Activated naive CD4-positive, alpha-beta T cell treated with anti-CD3 and anti-CD28 coated beads, Interleukin-2, amount 50 U/mL, for 24 hours (primary cell): ENCODE results near the gene CLIC5.

Experiments used
- H3K27ac Mint-ChIP-seq: one replicate; pipeline ENCODE4 v1.8.0; 2021; ENCODE audit warnings: mild to moderate bottlenecking, mixed read lengths
- H3K27me3 Mint-ChIP-seq: one replicate; pipeline ENCODE4 v1.8.0; 2021; ENCODE audit warnings: mixed read lengths
- H3K36me3 Mint-ChIP-seq: one replicate; pipeline ENCODE4 v1.8.0; 2021; ENCODE audit warnings: mixed read lengths
- H3K4me1 Mint-ChIP-seq: one replicate; pipeline ENCODE4 v1.8.0; 2021; ENCODE audit warnings: mixed read lengths
- H3K4me3 Mint-ChIP-seq: one replicate; pipeline ENCODE4 v1.8.0; 2021; ENCODE audit warnings: mild to moderate bottlenecking, mixed read lengths
- H3K9me3 Mint-ChIP-seq: one replicate; pipeline ENCODE4 v1.8.0; 2021; ENCODE audit warnings: mixed read lengths

CLIC5 gene

DNA sequence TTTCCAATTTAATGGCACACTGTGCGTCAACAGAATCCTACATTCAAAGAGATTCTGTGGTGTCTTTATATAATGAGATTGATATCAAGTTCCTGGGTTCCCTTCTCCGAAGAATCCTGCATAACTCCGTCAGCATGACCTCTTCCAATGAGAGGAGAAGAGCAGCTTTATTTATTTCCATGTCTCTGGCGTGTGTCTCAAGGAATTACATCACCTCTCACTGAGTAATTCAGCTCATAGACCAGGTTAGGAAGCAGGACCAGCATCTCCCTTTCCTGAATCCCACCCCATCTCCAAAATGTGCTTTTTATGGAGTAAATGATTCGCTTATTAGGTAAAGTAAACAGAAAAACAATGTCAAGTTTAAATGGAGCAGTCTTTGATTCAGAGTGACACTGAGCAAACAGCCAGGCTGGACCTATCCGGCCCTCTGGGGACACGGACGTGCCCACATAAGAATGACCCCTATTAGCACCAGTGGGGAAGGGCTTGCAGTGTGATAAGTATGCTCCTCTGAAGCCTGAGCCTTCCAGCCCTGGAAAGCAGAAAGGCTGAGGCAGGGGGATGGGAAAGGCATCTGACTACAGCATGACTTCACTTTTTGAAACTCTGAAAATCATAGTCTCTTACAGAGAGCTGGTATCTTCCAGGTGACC is 165.2 kb downstream of the CLIC5 start:
- Mint-ChIP-seq H3K4me1 (no peaks in the 10 kb centered on the region), H3K9me3 (no peaks in the 10 kb centered on the region), H3K4me3 (no peak overlapping the region), H3K36me3 (no peaks in the 10 kb centered on the region), H3K27ac (no peak overlapping the region), H3K27me3 (peaks cover 4% of the 10 kb centered on the region)

DNA sequence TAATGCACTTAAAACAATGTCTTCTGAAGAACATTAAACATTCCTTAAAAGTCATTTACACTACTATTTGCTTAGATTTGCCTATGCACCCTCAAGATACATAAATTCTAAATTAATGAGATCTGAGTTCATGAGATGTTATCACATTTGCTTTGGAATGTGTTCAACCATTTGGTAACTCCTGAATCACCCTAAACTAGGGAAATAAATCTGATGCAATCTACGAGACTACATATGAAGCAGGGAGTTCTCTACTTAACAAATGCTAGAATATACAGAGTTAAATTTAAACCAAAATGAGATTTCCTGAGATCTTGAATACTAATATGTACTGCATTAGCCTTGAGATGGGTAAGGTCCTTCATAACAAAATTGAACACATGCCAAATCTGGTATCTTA is 170.1 kb downstream of the CLIC5 start:
- Mint-ChIP-seq H3K27me3 (peaks cover 1% of the 10 kb centered on the region), H3K27ac (no peak overlapping the region), H3K4me3 (no peak overlapping the region), H3K36me3 (no peaks in the 10 kb centered on the region), H3K9me3 (no peaks in the 10 kb centered on the region), H3K4me1 (no peaks in the 10 kb centered on the region)

DNA sequence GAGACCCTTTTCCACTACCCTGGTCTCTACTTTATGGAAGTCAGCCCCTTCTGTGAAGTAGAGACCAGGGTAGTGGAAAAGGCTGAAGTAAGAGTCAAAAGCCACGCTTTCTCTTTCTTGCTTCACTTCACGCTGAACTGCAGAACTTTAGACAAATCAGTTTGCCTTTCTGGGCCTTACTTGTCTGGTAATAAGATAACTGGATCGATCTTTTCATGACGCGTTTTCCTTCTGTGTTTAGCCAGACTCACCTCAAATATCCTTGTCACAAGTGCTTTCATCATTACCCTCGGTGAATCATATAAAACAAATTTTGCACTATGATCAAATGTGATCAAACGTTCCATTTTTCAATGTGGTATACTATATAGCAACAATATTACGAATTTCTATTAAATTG is 170.7 kb downstream of the CLIC5 start:
- Mint-ChIP-seq H3K4me1 (no peaks in the 10 kb centered on the region), H3K27ac (no peak overlapping the region), H3K27me3 (peaks cover 1% of the 10 kb centered on the region), H3K36me3 (no peaks in the 10 kb centered on the region), H3K9me3 (no peaks in the 10 kb centered on the region), H3K4me3 (no peak overlapping the region)

DNA sequence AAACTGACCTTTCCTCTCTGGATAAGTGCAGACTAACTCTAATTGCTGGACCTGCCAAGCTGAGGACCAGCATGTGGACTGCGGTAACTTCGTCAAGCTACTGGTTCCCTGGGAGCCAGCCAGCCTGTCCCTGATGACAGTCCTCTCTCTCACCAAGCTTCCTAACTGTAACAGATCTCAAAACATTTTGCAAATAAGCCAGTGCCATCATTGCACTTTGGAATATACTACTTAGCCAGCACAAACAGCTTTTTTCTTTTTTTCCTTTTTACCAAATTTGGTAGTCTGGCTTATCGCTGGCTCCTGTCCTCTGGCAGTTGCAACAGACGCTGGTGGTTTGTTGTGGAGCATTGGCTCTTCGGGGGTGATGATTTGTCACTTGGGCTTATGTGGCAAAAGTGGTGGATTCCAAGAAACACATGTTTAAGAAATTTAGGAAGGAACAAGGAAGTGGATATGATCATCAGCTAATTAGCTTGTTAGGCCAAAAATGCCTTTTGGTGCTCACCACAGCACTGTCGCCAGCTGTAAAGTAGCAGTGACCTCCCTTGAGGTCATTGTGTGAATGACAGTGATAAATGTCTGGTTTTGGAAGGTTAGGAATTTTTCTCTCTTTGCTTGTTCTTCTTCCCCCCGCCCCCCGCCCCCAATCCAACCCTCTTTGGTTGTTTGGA is 171.7 kb downstream of the CLIC5 start:
- Mint-ChIP-seq H3K4me3 (no peak overlapping the region), H3K9me3 (no peaks in the 10 kb centered on the region), H3K27me3 (no peaks in the 10 kb centered on the region), H3K27ac (no peak overlapping the region), H3K4me1 (no peaks in the 10 kb centered on the region), H3K36me3 (no peaks in the 10 kb centered on the region)

DNA sequence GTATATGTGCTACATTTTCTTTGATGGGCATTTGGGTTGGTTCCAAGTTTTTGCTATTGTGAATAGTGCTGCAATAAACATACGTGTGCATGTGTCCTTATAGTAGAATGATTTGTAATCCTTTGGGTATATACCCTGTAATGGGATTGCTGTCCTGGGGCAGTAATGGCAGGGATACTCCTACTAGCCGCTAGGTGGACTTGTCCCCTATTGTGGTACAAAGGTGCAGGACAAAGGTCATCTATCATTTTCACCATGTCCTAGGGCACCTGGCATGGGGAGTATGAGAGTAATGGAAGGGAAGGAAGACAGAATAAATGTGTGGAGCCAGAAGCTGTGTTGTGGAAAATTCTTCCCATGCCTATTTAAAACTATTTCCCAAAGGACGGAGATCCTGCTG is 174.6 kb downstream of the CLIC5 start:
- H3K36me3 Mint-ChIP-seq: no peaks in the 10 kb centered on the region
- H3K27ac Mint-ChIP-seq: no peak overlapping the region
- no peaks in the 10 kb centered on the region for H3K9me3 Mint-ChIP-seq
- H3K27me3 Mint-ChIP-seq: no peaks in the 10 kb centered on the region
- peaks cover 16% of the 10 kb centered on the region for H3K4me1 Mint-ChIP-seq
- no peak overlapping the region for H3K4me3 Mint-ChIP-seq

DNA sequence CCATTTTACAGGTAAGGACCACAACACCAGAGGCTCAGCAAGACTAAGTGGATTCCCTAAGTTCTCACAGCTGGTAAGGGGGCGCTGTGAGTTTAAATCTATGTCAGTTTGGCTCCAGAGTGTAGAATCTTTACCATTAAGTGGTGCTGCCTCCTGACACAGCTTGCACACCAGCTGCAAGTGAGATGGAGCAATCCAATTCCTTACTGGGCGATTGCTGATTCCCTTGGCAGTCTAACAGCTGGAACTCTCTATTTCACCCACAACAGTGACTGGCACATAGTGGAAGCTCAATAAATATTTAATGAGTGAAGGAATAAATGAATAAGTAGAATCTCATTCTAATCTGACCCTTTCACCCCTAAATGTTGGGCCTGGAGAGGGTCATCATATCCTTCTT is 176.7 kb downstream of the CLIC5 start:
- H3K4me3 Mint-ChIP-seq: no peak overlapping the region
- peaks cover 16% of the 10 kb centered on the region for H3K4me1 Mint-ChIP-seq
- no peak overlapping the region for H3K27ac Mint-ChIP-seq
- no peaks in the 10 kb centered on the region for H3K36me3 Mint-ChIP-seq
- no peaks in the 10 kb centered on the region for H3K9me3 Mint-ChIP-seq
- no peaks in the 10 kb centered on the region for H3K27me3 Mint-ChIP-seq

DNA sequence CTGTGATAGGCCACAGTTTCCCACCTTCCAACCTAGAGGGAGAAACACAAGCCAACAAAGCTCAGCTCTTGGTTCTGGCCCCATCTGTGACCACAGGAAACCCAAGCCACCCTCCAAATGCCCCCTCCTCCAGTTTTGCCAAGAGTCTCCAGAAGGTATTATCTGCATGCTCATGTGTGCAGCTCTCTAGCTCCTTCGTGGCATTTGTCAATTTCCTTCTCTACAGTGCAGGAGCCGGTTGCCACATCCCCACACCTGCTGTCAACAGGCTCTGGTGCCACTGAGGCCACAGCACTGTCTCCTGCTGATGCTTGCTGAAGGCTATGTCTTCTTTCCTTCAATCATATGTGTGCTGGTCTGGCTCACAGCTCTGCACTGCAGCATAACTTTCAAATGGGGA is 177.2 kb downstream of the CLIC5 start:
- no peak overlapping the region for H3K4me3 Mint-ChIP-seq
- H3K4me1 Mint-ChIP-seq: peaks cover 16% of the 10 kb centered on the region
- no peaks in the 10 kb centered on the region for H3K9me3 Mint-ChIP-seq
- no peaks in the 10 kb centered on the region for H3K27me3 Mint-ChIP-seq
- no peaks in the 10 kb centered on the region for H3K36me3 Mint-ChIP-seq
- no peak overlapping the region for H3K27ac Mint-ChIP-seq

DNA sequence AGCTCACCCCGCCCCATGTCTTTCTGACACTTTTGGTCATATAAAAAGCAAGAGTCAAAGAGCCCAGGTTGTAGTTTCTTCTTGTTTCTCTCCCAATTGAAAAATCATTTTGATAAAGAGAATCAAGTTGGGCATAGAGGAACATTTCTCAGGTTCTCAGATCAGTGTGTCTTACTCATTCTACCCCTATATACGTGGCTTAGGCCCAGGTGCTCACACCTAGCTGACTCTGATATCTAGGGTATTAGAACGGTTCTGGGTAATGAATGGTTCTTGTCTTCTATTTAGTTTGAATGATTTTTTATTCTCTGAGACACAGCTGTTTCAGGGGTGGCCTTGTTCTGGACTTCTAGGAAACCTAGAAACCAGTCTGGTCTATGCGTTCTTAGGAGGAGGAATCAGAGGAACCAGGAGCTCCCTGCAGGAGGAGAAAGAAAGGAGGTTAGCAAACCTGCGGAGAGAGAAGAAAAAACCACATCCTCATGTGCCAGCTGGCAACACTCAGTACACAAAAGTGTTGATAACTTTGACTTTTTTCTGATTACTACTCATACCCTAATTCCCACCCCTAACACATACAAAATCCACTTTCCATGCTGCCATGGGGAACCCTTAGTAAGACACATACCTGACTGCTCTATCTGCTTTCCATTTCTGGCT is 178.0 kb downstream of the CLIC5 start:
- peaks cover 16% of the 10 kb centered on the region for H3K4me1 Mint-ChIP-seq
- H3K27me3 Mint-ChIP-seq: no peaks in the 10 kb centered on the region
- H3K9me3 Mint-ChIP-seq: no peaks in the 10 kb centered on the region
- no peaks in the 10 kb centered on the region for H3K36me3 Mint-ChIP-seq
- H3K4me3 Mint-ChIP-seq: no peak overlapping the region
- H3K27ac Mint-ChIP-seq: no peak overlapping the region

DNA sequence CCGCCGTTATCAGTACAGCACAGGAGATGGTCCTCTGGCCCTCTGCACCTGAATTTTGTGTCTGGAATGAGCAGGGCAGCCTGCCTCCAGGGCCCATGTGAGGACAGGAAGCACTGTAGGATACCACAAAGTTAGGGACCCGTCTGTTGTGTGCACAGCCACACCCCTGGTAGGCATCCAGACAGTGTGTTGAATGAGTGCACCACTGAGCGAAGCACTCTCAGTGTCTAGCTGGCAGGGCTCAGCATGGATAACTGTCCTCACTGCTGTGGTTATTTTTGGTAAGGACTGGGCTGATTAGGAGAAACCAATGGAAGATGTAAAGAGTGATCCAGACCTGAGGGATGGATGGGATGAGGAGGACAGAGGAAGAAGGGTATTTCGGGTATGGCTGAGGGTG is 178.7 kb downstream of the CLIC5 start:
- no peaks in the 10 kb centered on the region for H3K36me3 Mint-ChIP-seq
- no peak overlapping the region for H3K27ac Mint-ChIP-seq
- H3K27me3 Mint-ChIP-seq: no peaks in the 10 kb centered on the region
- peaks cover 16% of the 10 kb centered on the region for H3K4me1 Mint-ChIP-seq
- no peak overlapping the region for H3K4me3 Mint-ChIP-seq
- no peaks in the 10 kb centered on the region for H3K9me3 Mint-ChIP-seq

DNA sequence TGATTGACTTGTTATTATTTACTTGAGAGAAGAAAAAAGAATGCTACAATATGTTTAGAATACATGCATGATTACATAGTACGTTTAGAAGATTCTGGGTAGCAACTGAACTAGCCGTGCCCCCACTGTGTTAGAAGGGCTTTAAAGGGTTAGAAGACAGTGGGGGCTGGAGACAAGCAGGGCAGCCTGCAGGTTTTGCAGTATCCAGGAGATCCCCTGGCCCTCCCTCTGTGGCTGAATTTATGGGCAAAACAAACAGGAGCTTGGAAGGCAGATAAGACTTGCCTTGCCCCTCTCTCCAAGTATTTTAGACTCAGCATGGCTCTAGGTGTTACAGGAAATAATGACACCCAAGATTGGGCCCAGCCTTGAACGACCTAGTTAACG is 179.2 kb downstream of the CLIC5 start:
- Mint-ChIP-seq H3K9me3 (no peaks in the 10 kb centered on the region), H3K4me1 (peaks cover 20% of the 10 kb centered on the region)

DNA sequence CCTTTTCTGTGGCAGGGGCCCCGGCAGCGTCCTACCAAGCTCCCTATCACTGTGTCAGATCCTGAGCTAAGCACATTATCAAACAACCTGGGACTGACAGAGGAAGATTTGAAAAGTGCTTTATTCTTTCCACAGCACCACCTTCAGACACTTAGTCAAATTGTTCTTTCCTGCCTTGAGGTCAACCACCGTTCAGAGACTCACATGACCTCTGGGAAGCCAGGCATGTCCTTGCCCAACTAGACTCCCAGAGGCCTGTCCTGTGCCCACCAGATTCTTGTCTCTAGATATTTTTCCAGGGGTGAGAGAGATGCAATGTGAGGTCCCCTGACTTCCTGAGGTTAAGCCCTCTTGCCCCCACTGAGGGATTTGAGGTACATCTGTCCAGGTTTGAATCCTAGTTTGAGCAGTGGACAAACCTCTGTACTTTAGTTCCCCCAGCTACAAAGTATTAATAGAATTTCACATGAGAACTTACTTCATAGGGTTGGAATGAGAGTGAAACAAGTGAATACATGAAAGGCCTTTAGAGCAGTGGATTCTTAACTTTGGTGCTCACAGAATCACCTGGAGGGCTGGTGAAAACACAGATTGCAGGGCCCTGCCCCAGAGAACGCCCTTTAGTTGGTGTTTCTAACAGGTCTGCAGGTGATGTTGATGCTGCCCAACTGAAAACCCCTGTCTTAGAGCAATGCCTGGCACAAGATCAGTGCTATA is 179.8 kb downstream of the CLIC5 start:
- H3K9me3 Mint-ChIP-seq: no peaks in the 10 kb centered on the region
- H3K4me1 Mint-ChIP-seq: peaks cover 26% of the 10 kb centered on the region
- no peak overlapping the region for H3K4me3 Mint-ChIP-seq
- no peak overlapping the region for H3K27ac Mint-ChIP-seq
- no peaks in the 10 kb centered on the region for H3K36me3 Mint-ChIP-seq
- H3K27me3 Mint-ChIP-seq: no peaks in the 10 kb centered on the region

More for the DNA sequence above, 179.2 kb downstream of the CLIC5 start:
- Mint-ChIP-seq H3K27ac (no peak overlapping the region), H3K27me3 (no peaks in the 10 kb centered on the region), H3K36me3 (no peaks in the 10 kb centered on the region), H3K4me3 (no peak overlapping the region)

DNA sequence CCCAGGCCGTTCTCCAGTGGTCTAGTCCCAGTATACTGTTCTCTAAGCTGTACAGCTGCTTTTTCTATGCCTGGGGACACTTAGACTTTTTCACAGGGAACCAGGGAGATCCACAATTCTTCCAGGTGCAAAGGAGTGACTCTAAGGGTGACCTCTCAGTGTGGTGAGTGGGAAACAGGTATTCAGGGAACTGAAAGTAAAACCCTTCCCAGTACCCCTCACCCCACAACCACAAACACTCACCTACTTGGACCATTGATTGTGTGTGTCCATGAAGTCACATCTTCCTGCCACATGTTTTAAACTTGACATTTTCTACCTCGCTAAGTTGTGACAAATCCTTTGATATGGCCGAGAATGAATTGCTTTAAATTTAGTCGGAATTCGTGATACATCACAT is 183.6 kb downstream of the CLIC5 start:
- no peaks in the 10 kb centered on the region for H3K27me3 Mint-ChIP-seq
- peaks cover 23% of the 10 kb centered on the region for H3K4me1 Mint-ChIP-seq
- no peak overlapping the region for H3K27ac Mint-ChIP-seq
- H3K36me3 Mint-ChIP-seq: no peaks in the 10 kb centered on the region
- H3K4me3 Mint-ChIP-seq: no peak overlapping the region
- H3K9me3 Mint-ChIP-seq: no peaks in the 10 kb centered on the region
